GM19193 (cell line): ENCODE results near the gene CHRNA1.

ENCODE experiments used
- POLR2A ChIP-seq: IDR thresholded peaks from 4 replicates; pipeline ENCODE4 v1.6.1; 2011; ENCODE audit not compliant: insufficient read depth, insufficient read length; ENCODE audit errors: extremely low read depth

Gene CHRNA1

DNA sequence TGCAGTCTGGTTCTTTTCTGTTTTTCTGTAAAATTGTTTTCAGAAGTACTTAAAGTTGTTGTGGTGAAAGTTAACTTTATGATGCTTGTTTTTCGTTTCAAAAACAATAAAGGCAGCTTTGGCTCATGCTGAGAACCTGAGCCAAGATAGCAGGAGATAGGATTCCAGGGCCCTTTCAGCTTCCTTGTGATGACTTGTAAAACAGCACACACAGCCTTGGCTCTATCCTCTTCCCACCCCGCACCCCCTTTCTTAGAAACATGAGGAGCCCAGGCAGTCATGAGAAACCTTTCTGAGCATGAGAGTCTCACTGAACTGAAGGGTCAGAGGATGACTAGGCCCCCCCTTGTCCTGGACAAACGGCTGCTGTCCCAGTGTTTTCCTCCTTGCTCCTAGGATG lies 12.4 kb upstream of the CHRNA1 start:
- no peak for TF ChIP-seq POLR2A

DNA sequence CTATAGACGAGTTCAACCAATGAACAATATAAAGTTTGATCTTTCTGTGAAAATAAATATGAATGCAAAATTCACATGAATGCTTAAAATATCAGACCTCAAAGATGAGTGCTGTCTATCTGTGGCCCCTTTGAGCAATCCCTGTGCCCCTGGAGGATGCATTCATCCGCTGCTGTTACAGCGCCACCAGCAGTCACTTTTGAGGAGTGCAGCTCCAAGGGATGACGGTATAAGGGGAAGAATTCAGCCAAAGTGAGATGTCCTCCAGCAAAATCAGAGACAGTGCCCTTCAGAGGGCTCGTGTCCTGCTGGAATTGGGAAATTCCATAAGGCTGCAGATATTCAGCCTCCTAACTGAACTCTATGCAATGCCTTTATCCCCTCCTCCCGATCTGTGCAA lies 12.0 kb upstream of the CHRNA1 start:
- TF ChIP-seq POLR2A = no peak

GRCh38 chr2:174775571-174775980 lies 11.3 kb upstream of the CHRNA1 start:
- TF ChIP-seq POLR2A = no peak

DNA sequence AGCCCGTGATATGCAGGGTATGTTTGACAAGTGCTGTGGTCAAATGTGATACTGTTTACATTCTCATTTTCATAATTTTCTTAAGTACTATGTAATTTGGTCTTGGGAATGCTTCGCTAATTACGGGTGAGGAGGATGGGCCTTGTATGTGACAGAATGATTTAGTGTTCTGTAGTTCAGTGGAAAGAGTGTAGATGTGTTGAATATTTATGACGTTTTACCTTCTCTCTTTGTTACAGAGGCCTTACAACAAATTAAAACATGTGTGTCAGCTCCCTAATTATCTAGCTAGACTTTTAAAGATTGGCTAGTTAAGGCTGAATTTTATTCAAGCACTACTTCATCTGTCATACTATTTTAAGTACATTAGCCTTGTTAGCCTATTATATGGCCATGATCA lies 10.6 kb upstream of the CHRNA1 start:
- TF ChIP-seq POLR2A = no peak

DNA sequence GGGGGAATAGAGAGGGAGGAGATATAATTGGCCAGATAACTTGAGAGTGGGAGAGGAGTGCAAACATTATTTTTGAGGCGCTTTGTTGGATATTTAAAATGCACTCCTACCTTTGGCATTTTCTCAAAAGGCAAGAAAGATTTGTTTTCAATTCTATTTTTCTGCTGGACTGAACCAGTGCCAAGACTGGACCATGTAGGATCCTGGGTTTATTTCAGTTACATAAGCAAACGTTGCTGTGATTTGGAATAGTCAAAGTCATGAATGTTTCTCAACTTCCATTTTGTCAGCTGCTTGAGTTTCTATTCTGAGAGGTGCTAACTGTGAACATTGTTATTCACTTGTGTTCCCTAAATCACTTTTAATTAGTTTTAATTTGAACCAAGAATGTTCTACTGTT lies 8.9 kb upstream of the CHRNA1 start:
- no peak for TF ChIP-seq POLR2A

- no peak for TF ChIP-seq POLR2A
Observed at GRCh38 chr2:174772472-174772801, 8.2 kb upstream of the CHRNA1 start.

- no peak for TF ChIP-seq POLR2A
Observed at GRCh38 chr2:174771631-174772471, 7.6 kb upstream of the CHRNA1 start.

DNA sequence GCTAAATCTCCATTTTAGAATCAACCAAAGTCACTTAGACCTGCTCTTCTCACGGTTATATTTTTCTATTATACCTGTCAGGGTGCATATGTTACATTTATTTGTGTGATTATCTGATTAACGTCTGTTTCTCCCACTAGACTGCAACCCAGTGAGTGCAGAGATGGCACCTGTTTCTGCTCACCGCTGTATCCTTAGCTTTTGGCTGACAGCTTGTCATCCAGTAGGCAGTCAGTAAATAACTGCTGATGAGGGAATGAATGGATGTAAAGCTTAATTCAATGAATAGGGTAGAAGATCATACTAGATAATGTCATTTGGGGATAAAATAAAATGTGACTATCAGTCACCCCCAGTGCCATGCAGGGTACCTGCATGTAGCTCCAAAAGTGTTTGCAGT lies 6.9 kb upstream of the CHRNA1 start:
- no peak for TF ChIP-seq POLR2A

- TF ChIP-seq POLR2A = no peak
Observed at GRCh38 chr2:174768557-174768956, 4.3 kb upstream of the CHRNA1 start.

DNA sequence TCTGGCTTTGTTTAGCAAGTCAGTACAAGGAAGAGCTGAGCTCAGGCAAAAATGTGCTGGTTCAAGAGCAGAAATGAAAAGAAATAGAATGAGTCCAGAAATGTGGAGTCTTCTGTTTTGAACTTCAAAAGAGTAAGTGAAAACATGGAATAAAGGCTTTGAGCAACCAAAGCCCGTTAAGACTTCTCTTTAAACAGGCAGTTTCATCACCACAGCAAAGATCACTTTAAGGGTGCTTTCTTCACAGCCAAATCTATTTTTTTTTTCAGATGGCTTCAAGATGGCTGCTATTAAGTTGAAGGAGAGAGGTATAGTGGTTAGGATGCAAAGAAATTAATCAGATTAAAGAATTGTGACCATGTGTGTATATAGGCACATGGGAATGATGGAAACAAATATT lies 2.0 kb upstream of the CHRNA1 start:
- no peak for TF ChIP-seq POLR2A

GRCh38 chr2:174765576-174765975 lies 1.3 kb upstream of the CHRNA1 start:
- no peak for TF ChIP-seq POLR2A

GRCh38 chr2:174763780-174764179 lies 492 bp downstream of the CHRNA1 start:
- TF ChIP-seq POLR2A = no peak

GRCh38 chr2:174762464-174762863 lies 1.8 kb downstream of the CHRNA1 start:
- TF ChIP-seq POLR2A = no peak

- TF ChIP-seq POLR2A = no peak
Observed at GRCh38 chr2:174761837-174762236, 2.4 kb downstream of the CHRNA1 start.

DNA sequence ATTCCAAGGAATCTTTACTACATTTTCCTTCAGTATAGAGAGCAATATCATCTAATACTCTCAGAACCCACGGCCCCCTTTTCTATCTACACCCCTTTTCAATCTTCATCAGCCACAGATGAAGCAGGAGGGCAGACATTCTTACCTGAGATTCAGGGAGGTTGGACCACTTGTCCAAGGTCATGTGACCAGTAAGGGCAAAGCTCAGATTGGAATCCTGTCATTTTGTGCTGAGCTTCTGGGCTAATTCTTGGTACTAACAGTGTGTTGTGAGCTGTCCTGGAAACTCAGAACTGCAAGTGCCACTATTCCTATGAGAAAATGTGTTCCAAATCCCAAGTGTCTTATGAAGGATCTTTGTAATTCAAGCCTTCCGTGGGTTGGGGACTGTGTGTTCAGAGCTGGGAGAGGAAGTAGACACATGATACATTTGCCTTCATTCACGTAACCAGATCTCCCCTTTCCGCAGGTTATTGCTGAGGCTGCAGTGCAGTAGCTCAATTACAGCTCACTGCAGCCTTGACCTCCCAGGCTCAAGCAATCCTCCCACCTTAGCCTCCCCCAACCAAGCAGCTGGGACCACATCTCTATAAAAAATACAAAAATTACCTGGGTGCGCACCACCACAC lies 3.3 kb downstream of the CHRNA1 start:
- TF ChIP-seq POLR2A = no peak

- TF ChIP-seq POLR2A = no peak
Observed at GRCh38 chr2:174759381-174760065, 4.7 kb downstream of the CHRNA1 start.
